Activated gamma-delta T cell (primary cell): ENCODE measurements around the gene RPAP2.
"Not testable (repeated sequence)": the region's sequence is repeated elsewhere in the genome, so short reads cannot be mapped to it uniquely, and the experiment has no call there.

Source experiments
- DNase-seq: peaks from one replicate; lab custom pipeline; 2025; lab: John Stamatoyannopoulos, UW
- total RNA-seq, 2 donors: gene quantifications; one replicate each; lab custom pipeline; 2026; lab: John Stamatoyannopoulos, UW

Gene RPAP2
- total RNA-seq = 69.7 to 74.4 reads per million in 2 donors

DNA sequence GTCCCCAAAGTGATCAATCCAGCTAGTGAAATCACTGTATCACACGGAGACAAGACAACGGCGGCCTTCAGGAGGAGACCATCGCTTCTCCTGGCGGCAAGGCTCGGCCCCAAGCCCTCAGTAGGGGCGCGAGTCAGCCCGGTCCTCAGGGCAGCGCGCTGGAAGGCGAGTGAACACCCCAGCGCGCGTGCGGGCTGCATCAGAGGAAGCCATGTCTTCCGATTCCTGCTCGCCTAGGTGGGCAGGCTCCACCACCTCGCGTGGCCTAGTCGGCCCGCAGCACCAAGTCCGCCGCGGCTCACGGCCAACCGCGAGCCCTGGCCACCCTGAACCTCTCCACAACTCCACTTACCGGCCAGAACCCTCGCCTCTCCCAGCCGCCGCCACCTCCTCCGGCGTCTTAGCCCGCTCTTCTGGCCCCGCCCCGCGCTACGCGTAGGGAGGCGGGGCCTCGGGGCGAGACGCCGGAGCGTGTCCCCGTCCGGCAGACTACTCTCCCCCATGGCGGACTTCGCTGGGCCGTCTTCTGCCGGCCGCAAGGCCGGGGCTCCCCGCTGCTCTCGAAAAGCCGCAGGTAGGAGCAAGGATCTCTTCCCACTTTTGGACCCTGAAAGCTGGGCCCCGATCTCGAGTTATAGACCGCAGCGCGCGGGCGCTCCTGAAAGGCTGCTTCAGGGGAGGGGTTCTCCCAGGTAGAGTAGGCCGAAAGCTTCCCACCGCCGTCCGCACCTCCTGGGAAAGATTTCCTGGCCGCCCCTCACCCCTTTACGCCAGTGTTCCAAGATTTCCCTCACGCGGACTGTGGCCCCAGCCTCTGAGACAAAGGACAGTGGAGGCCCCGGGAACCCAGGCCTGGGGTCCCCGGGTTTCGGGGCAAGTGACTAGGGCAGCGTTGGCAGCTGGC is at the start of gene RPAP2, which contains the start of gene GLMN:
RPAP2 (plus strand) TSS at position 487 of the 904 bp plus-strand sequence; CDS start at position 502, 15 bp downstream.
GLMN (minus strand) TSS at position 415 of the 904 bp plus-strand sequence. CDS start 988 bp downstream, outside the sequence.
- DNase-seq = peak; percentile 55

- not testable (repeated sequence) for DNase-seq
Observed at GRCh38 chr1:92254714-92255113, 44.1 kb upstream of the RPAP2 start.

DNA sequence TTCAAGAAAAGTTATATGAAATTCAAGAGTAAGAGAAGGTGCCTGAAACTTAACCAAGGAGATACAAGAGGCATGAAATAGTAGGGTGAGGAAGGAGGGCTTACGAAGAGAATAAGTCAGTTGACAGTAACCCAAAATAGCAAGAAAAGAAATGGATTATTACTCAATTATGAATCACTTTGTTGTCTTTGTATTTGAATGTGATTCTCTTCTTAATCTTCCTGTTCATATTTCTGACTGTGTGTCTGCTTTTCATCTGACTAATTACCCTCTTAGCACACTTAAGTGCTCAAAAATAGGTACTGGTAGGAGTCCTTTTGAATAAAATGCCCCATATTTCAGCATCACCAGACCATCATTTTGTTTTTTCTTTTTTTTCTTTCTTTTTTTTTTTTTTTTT is 39.5 kb upstream of the RPAP2 start:
- DNase-seq = no peak

DNA sequence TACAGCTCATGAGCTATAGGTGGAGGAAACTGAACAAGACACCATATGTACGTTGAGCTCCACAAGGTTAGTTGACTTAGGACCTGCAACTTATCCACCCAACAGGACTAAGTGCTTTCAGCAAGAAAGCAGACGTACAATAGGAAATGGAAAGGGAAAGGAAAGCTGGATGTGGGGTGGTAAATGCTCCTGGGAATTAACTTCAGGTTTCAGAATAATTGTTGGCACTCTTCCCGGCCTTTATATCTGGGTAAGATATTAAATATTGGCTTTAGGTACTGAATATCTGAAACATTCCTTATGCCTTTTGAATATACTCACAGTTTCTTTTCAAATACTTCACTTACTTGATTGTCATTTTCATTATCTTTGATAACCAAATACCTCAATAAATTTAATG is 36.3 kb upstream of the RPAP2 start:
- no peak for DNase-seq

DNA sequence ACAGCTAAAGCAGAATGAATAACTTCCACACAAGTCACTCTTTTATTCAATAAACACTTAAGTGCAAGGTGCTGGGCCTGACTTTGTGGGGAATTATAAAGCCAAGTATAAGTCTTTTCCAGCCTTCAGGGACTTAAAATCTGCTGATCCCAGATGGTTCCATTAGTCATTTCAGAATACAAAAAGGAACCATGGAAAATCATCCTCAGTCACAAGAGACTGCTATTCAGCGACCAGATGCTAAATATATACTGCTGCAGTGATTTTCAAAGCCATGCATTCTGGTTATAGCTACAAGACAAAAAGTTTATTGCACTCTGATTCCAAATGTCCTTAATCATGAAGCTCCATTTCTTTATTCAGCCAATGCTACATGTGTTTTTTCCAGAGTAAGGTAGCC is 25.8 kb upstream of the RPAP2 start:
- DNase-seq = no peak

DNA sequence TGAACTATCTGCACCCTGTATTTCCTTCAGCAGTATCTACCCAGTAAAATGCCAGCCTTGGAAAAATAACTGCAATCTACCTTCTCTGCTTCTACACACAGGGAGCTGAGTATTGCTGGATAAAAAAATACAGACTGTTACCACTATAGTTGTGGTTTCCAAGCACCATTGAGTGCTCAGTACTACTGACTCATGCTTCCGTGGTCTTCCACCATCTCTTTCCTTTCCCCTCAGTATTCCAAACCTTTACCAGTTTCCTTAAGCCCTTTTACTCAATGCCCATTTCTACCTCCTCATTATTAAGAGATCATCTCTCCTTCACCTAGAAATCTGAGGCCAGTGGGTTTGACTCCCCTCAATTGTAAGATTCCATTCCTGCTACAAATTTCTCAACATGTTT is 23.9 kb upstream of the RPAP2 start:
- no peak for DNase-seq

DNA sequence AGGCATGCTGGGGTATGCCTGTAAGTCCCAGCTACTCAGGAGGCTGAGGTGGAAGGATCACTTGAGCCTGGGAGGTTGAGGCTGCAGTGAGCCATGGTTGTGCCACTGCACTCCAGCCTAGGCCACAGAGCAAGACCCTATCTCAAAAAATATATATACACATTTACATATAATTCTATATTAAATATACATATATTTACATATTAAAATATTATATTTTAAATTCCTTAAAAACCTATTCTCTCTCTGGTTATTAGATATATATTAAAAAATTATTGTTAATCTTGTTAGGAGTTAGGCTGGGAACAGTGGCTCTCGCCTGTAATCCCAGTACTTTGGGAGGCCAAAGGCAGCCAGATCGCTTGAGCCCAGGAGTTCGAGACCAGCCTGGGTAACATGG is 22.8 kb upstream of the RPAP2 start:
- no peak for DNase-seq

DNA sequence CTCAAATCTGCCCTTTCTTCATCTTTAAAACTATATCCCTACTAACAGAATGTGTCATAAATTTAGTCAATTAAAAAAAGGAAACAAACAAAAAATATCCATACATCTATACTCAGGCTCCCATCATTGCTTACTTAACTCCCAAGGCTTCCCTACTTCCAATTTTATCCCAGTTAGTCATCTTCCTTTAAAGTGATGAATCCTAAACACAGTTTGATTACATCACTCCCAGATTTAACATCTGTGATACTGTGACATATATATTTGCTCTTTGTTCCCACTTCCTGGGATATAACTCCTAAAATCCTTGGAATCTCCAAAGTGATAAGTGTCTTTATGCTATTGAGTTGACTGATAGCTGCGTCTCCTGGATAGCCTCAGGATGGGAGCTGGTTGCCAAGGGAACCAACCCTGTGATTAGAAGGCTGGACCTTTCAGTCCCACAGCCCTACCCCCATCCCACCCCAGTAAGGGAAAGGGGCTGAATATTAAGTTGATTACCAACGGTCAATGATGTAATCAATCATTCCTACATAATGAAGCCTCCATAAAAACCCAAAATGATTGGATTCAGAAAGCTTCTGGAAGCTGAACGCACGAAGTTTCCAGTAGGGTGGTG is 21.6 kb upstream of the RPAP2 start:
- DNase-seq = no peak

GRCh38 chr1:92279781-92280180 is 19.1 kb upstream of the RPAP2 start:
- not testable (repeated sequence) for DNase-seq

GRCh38 chr1:92281411-92281810 is 17.4 kb upstream of the RPAP2 start:
- DNase-seq = not testable (repeated sequence)

GRCh38 chr1:92291372-92291999 is 7.4 kb upstream of the RPAP2 start:
- no peak for DNase-seq

DNA sequence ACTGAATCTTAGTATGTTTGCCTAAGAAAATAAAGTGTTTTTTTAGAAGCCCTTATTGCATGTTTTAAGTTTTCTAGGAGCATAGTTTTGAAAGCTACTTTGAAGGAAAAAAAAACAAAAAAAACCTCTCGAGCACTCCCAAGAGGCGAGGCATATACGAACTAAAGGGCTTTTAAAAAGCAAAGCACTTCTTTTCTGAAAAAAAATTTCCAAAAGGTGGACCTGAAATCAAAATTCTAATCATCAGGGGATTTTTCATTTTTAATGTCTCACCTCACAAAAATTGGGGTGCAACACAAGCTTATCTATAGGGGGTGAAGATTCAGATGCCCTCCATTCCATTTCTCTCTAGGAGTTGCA is 666 bp upstream of the RPAP2 start:
- no peak for DNase-seq

DNA sequence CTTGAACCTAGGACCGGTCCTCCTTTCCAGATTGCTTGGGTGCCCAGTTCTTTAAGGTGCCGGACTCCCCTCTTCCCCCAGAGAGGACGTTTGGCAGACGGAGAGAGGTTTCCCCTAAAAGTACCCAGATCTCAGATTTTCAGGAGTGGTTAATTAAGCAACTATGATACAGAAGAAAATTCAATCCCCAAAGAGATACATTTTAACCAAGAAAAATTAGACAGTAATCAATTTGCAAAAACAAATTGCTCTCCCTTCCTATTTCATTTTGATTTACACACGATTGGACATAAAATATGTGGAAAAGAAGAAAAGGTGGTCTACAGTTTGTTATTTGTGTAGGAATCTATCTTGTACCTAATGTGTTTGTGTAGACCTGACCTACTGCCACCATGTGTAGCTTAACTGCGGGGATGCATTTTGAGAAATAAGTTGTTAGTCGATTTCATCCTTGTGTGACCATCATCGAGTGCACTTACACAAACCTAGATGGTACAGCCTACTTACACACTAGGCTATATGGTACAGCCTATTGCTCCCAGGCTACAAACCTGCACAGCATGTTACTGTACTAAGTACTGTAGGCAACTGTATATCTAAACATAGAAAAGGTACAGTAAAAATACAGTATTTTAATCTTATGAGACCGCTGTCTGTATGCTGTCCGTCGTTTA is 755 bp downstream of the RPAP2 start:
- no peak for DNase-seq

GRCh38 chr1:92301021-92301420 is 2.2 kb downstream of the RPAP2 start:
- DNase-seq = no peak

GRCh38 chr1:92306020-92306419 is 7.2 kb downstream of the RPAP2 start:
- no peak for DNase-seq

- no peak for DNase-seq
Observed at GRCh38 chr1:92307980-92308379, 9.1 kb downstream of the RPAP2 start.

- no peak for DNase-seq
Observed at GRCh38 chr1:92310185-92310597, 11.3 kb downstream of the RPAP2 start.

GRCh38 chr1:92314024-92314423 is 15.2 kb downstream of the RPAP2 start:
- DNase-seq = no peak

- no peak for DNase-seq
Observed at GRCh38 chr1:92315766-92316599, 17.1 kb downstream of the RPAP2 start.

DNA sequence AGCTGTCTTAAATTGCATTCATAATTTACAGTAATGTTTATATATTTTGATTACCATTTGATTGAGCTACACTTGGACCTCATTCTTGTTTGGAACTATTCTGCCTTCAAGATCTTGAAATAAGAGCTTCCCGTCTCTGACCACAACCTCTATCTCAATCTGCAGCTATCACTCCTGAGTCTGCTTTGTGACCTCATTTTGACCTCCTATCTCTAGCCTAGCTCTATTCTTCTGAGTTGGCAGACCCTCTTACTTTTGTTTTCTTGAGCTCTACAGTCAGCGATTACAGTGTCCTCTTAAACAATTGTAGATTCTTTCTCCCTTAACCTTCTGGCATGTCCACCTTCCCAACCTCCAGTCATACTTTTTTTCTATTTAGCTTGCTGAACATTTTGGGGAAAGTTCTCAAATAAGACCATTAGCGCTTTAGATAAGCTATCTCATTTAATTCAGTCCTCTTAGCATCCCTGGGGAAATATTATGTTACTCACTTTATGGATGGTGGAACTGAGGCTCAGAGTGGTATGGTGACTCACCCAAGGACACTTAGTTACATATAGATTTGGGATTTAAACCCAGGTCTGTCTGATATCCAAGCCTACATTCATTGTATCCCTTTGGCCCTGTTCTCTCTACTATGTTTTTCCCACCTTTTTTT is 19.1 kb downstream of the RPAP2 start:
- no peak for DNase-seq
